ENCODE measurements around the gene WASHC2A.
"Not testable (repeated sequence)": the region's sequence is repeated elsewhere in the genome, so short reads cannot be mapped to it uniquely, and the experiment has no call there.

The WASHC2A gene

GRCh38 chr10:50067546-50068351, at the start of gene WASHC2A:
Gene WASHC2A (plus strand): TSS chr10:50067954. CDS start chr10:50068006, 52 bp downstream.
- DNase-seq (ENCODE audit: low spot score): peak; percentile 84

- not testable (repeated sequence) for DNase-seq (ENCODE audit: low spot score)
Measured at GRCh38 chr10:50019279-50019678, 48.5 kb upstream of the WASHC2A start.

- DNase-seq (ENCODE audit: low spot score): not testable (repeated sequence)
Measured at GRCh38 chr10:50020451-50021024, 47.2 kb upstream of the WASHC2A start.

- DNase-seq (ENCODE audit: low spot score): no peak
Measured at GRCh38 chr10:50021646-50022045, 46.1 kb upstream of the WASHC2A start.

- not testable (repeated sequence) for DNase-seq (ENCODE audit: low spot score)
Measured at GRCh38 chr10:50024716-50025383, 42.9 kb upstream of the WASHC2A start.

- DNase-seq (ENCODE audit: low spot score): no peak
Measured at GRCh38 chr10:50025627-50026026, 42.1 kb upstream of the WASHC2A start.

GRCh38 chr10:50027195-50027594, 40.6 kb upstream of the WASHC2A start:
- DNase-seq (ENCODE audit: low spot score): no peak

- no peak for DNase-seq (ENCODE audit: low spot score)
Measured at GRCh38 chr10:50033481-50033880, 34.3 kb upstream of the WASHC2A start.

GRCh38 chr10:50035337-50035736, 32.4 kb upstream of the WASHC2A start:
- not testable (repeated sequence) for DNase-seq (ENCODE audit: low spot score)

GRCh38 chr10:50044941-50045664, 22.7 kb upstream of the WASHC2A start:
- no peak for DNase-seq (ENCODE audit: low spot score)

- DNase-seq (ENCODE audit: low spot score): not testable (repeated sequence)
Measured at GRCh38 chr10:50046457-50046856, 21.3 kb upstream of the WASHC2A start.

- DNase-seq (ENCODE audit: low spot score): not testable (repeated sequence)
Measured at GRCh38 chr10:50047594-50047993, 20.2 kb upstream of the WASHC2A start.

GRCh38 chr10:50051995-50052660, 15.6 kb upstream of the WASHC2A start:
- not testable (repeated sequence) for DNase-seq (ENCODE audit: low spot score)

GRCh38 chr10:50052778-50053376, 14.9 kb upstream of the WASHC2A start:
- DNase-seq (ENCODE audit: low spot score): not testable (repeated sequence)

GRCh38 chr10:50055494-50056292, 12.1 kb upstream of the WASHC2A start:
- not testable (repeated sequence) for DNase-seq (ENCODE audit: low spot score)

GRCh38 chr10:50056654-50057053, 11.1 kb upstream of the WASHC2A start:
- DNase-seq (ENCODE audit: low spot score): not testable (repeated sequence)

- not testable (repeated sequence) for DNase-seq (ENCODE audit: low spot score)
Measured at GRCh38 chr10:50058727-50059126, 9.0 kb upstream of the WASHC2A start.

- not testable (repeated sequence) for DNase-seq (ENCODE audit: low spot score)
Measured at GRCh38 chr10:50059946-50060345, 7.8 kb upstream of the WASHC2A start.

GRCh38 chr10:50061548-50061947, 6.2 kb upstream of the WASHC2A start:
- not testable (repeated sequence) for DNase-seq (ENCODE audit: low spot score)

- no peak for DNase-seq (ENCODE audit: low spot score)
Measured at GRCh38 chr10:50063100-50063499, 4.7 kb upstream of the WASHC2A start.

Data from globus pallidus (tissue), 1 donor.